ELR (cell line): ENCODE data around the gene TPCN2.

Experiments
- DNase-seq: peaks from one replicate; pipeline ENCODE4 v3.0.0-alpha.2; 2015; ENCODE audit warnings: low read depth

TPCN2 gene

GRCh38 chr11:69167130-69167915, 118.6 kb downstream of the TPCN2 start:
- no peak for DNase-seq

DNA sequence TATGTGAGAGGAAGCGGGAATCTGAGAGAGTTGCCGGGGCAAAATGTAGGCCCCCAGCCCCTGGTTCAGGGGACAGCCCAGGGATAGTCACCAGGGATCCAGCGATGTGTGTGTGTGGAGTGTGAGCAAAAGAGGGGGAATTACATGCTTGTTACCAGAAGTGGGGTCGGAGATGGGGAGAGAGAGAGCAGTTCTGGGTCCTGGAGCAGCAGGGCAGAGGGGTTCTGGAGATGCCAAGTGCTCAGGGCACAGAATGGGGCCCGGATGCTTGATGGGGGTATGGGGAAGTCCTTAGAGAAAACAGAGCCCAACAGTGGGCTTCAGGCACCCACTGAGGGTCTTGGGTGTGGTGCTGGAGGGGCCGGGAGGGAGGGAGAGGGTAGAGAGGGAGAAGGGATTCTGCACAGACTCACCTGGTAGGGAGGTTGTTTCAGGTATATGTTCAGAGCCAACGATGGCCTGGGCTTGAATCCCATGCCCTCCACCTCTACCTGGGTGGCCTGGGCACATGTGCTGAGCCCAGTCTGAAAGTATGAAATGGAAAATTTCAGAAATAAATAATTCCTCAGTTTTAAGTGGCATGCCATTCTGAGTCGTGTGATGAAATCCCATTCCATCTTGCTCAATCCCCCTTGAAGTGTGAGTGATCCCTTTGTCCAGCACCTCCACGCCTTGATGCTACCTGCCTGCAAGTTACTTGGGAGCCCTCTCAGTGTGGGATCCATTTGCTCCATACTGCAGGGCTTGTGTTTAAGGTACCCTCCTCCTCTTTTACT, 119.4 kb downstream of the TPCN2 start:
- peak; percentile 12 for DNase-seq

DNA sequence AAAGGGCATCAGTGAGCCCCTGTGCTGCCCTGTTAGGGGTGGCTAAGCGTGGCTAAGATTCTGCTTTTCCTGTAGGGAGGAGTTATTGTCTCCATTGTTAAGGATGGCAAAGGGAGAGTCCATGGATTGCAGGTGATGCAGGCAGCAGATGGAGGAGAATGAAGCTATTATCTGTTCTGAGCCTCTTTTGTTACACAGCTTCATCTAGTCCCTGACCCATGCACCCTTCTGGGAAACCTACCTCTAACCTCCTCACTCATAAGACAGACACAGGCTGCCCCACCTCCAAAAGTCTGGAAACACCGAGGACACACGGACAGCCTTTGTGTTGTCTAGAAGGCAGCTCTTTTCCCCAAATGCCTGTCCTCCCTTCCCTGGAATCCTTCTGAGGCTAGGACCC, 120.7 kb downstream of the TPCN2 start:
- DNase-seq: no peak

DNA sequence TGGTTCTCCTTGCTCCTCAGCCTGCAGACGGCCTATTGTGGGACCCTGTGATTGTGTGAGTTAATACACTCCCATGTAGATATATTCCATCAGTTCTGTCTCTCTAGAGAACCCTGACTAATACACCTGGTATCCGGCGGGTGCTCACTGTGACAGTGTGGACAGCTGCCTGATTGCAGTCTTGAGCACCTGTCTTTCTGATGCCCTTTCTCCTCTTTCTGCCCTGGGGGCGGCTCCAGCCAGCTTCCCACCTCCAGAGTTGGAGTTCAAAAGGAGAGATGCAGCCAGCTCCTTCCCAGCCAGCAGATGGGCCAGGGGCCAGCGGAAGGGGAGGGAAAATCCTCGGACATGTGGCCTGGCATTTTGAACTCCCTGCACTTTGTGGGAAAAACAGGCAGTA, 122.0 kb downstream of the TPCN2 start:
- DNase-seq: no peak

- DNase-seq: no peak
Observed at GRCh38 chr11:69171476-69172240, 122.9 kb downstream of the TPCN2 start.

GRCh38 chr11:69172674-69173073, 123.9 kb downstream of the TPCN2 start:
- peak; percentile 30 for DNase-seq

GRCh38 chr11:69173331-69173730, 124.6 kb downstream of the TPCN2 start:
- DNase-seq: no peak

DNA sequence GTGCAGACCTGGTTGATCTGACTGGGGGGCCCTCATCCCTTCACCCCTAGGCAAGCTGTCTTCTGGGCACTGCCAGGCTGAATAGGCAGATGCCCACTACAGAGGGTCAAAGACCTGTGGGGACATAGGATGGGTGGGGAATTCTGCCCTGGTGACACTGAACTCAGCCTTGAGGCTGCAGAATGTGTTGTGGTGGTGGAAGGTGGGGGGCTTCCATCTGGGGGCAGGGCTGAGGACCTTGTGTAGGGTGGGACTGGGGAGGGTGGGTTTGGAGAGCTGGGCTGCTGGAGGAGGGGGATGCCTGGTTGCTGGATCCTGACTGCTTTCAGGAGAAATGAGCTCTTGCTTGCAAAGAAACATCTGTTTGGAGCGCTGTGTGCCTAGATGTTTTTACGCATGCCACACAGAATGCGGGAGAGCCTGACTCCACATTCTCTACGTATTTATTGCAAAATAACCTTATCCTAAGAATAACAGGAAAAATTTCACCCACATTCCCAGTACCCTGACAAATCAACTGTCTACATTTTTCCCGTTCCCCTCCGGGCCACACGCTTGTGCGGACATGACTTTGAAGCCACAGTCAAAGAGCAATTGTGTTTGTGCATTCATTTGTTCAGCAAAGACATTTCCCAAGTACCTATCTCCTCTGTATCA, 125.3 kb downstream of the TPCN2 start:
- DNase-seq: no peak

DNA sequence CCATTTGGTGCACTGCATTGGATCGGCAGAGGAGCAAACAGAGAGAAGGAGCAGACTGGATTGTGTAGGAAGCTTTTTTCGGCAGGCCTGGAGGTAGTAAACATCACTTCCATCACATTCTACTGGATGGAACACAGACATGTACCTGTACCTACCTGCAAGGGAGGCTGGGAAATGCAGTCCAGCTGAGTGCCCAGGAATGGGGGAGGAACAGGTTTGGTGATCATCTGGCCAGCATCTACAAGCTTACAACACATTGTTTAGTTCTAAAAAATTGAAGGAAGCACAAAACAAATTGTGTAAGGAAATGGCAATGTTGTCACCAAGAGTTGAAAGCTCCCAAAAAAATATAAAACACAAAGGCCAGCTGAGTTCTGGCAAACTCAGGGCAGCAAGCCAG, 126.1 kb downstream of the TPCN2 start:
- DNase-seq: no peak

DNA sequence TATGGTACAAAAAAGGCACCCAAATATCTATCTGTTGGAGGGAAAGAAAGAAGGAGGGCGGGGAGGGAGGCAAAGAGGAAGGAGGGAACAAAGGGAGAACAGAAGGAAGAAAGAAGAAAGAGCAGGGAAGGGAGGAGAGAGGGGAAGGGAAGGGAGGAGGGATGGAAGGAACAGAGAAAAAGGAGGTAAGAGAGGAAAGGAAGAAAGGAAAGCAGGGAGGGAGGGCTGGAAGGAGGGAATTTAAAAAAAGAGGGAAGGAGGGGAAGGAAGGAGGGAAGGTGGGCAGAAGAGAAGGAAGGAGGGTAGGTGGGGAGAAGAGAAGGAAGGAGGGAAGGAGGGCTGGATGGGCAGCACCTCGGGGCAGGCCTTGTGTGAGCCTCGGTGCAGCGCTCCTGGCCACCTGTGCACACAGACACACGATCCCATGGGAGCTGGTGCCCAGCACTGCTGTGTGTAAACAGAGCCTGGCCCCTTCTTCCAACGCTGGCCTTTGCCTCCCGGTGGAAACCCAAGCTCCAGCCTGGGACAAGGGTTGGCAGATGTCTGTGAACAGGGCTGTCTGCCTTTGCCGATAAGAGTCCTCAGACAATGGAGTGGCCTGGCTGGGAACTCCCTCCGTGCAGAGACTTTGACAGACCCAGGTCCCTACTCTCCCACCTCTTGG, 130.2 kb downstream of the TPCN2 start:
- no peak for DNase-seq

- no peak for DNase-seq
Observed at GRCh38 chr11:69180226-69180625, 131.5 kb downstream of the TPCN2 start.

DNA sequence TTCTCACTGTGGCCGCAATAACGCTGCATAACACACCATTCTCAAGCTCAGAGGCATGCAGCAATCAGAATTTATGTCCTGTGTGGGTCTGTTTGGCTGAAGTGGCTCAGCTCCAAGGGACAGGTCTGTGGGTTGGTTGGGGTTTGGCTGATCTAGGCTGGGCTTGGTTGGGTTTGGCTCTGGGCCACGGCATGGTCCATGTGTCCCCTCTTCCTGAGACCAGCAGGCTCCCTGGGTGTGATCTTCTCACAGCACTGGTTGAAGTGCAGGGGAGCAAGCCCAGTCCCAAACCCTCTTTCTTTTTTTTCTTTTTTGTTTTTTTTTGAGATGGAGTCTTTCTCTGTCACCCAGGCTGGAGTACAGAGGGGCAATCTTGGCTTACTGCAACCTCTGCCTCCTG, 132.0 kb downstream of the TPCN2 start:
- DNase-seq: no peak

GRCh38 chr11:69183613-69184012, 134.9 kb downstream of the TPCN2 start:
- DNase-seq: no peak
